K562 (cell line): ENCODE data around the gene SERTAD2. TPM values are rescaled to one million over a fixed set of nuclear protein-coding genes. Genes with fewer than 3 reads are reported as not detected.

Experiments
- EZH2 ChIP-seq: IDR thresholded peaks from 2 replicates; pipeline ENCODE4 v1.6.1; 2012; ENCODE audit warnings: low read depth, mild to moderate bottlenecking, inconsistent platforms, low read length, borderline replicate concordance
- KLF1 ChIP-seq: fragments of 450-650 bp; IDR thresholded peaks from 2 replicates; pipeline ENCODE4 v1.6.1; 2016; ENCODE audit warnings: missing genetic modification characterization, missing compliant biosample characterization
- MAFK ChIP-seq: IDR thresholded peaks from 2 replicates; pipeline ENCODE4 v1.6.1; 2011; ENCODE audit warnings: low read length, improper control_type of control experiment
- NFE2L1 ChIP-seq: fragments of 450-650 bp; IDR thresholded peaks from 2 replicates; pipeline ENCODE4 v1.6.1; 2016; ENCODE audit warnings: missing genetic modification characterization, low read depth, mild to moderate bottlenecking, missing compliant biosample characterization, moderate library complexity, borderline replicate concordance
- PCBP1 ChIP-seq: fragments of 200-400 bp; formaldehyde crosslinking; IDR thresholded peaks from 2 replicates; pipeline ENCODE4 v1.6.1; 2018; ENCODE audit warnings: mild to moderate bottlenecking, low read depth, low read length; ENCODE audit not compliant: poor library complexity, severe bottlenecking
- PHTF2 ChIP-seq: fragments of 250-450 bp; sonication (Bioruptor Pico); IDR thresholded peaks from 2 replicates; pipeline ENCODE4 v1.5.0; 2021; ENCODE audit warnings: mild to moderate bottlenecking
- PRPF4 ChIP-seq: fragments of 200-400 bp; formaldehyde crosslinking; IDR thresholded peaks from one replicate; pipeline ENCODE4 v1.6.1; 2017; ENCODE audit warnings: low read length, low read depth, mild to moderate bottlenecking; ENCODE audit not compliant: insufficient read depth, poor library complexity, severe bottlenecking
- RAD21 ChIP-seq, 2 experiments: fragments of 250-450 bp in 1 of 2; fragments of 450-650 bp in 1 of 2; sonication (Bioruptor Pico) in 1 of 2; formaldehyde crosslinking in 1 of 2; IDR thresholded peaks in 1 of 2; conservative IDR thresholded peaks in 1 of 2; 2 replicates each; pipeline versions ENCODE4 v1.4.0 to v1.8.0; 2020 to 2022; ENCODE audit warnings: mild to moderate bottlenecking in 2 of 2, moderate library complexity in 1 of 2
- SREBF1 ChIP-seq: fragments of 150-350 bp; IDR thresholded peaks from 2 replicates; pipeline ENCODE4 v1.6.1; 2014; ENCODE audit warnings: antibody characterized with exemption, low read depth, low read length, borderline replicate concordance
- SRSF9 ChIP-seq: fragments of 200-400 bp; formaldehyde crosslinking; IDR thresholded peaks from 2 replicates; pipeline ENCODE4 v1.6.1; 2017; ENCODE audit warnings: low read depth, low read length, borderline replicate concordance
- XRCC3 ChIP-seq: fragments of 450-650 bp; IDR thresholded peaks from 2 replicates; pipeline ENCODE4 v1.6.1; 2017; ENCODE audit warnings: mild to moderate bottlenecking, moderate library complexity
- ZNF253 ChIP-seq: fragments of 250-450 bp; sonication (Bioruptor Pico); conservative IDR thresholded peaks from 2 replicates; pipeline ENCODE4 v1.6.1; 2021; ENCODE audit warnings: mild to moderate bottlenecking
- ZNF589 ChIP-seq: fragments of 200-800 bp; sonication (Bioruptor generic); IDR thresholded peaks from 2 replicates; pipeline ENCODE4 v1.6.1; 2016; ENCODE audit warnings: low read depth, missing genetic modification characterization, missing compliant biosample characterization
- polyA plus RNA-seq, 8 experiments: library from polyadenylated mRNA; depleted of rRNA in 4 of 8; stranded (reverse) in 5 of 8; unstranded in 3 of 8; fragments of >200 nt; fragmentation: Nextera tagmentation in 2 of 8; fragmentation: Illumina TruSeq in 1 of 8; extraction: Ambion mirVana in 2 of 8; extraction: Trizol in 1 of 8; gene quantifications; 2 replicates each; pipeline versions ENCODE4 v1.2.1 to v1.2.3, GENCODE V29; 2011 to 2014; ENCODE audit warnings: inconsistent platforms in 1 of 8, missing spikeins in 1 of 8
- total RNA-seq, 7 experiments: library from RNA; depleted of rRNA in 6 of 7; stranded (reverse); fragments of >200 nt in 6 of 7; fragmentation: Illumina TruSeq in 2 of 7; extraction: Trizol in 2 of 7; gene quantifications; 2 replicates each; pipeline versions ENCODE4 v1.2.1 to v1.2.3, GENCODE V29; 2011 to 2021; ENCODE audit warnings: low replicate concordance in 1 of 7
- TF ChIP-seq, protein P1 (sequence below): fragments of 250-450 bp; sonication (Bioruptor Pico); IDR thresholded peaks from 2 replicates; pipeline ENCODE4 v1.5.0; 2020; ENCODE audit warnings: mild to moderate bottlenecking
- TF ChIP-seq, protein P2 (sequence below), 2 experiments: fragments of 450-650 bp in 1 of 2; sonication (generic) in 1 of 2; formaldehyde crosslinking in 1 of 2; IDR thresholded peaks in 1 of 2; conservative IDR thresholded peaks in 1 of 2; 2 replicates each; pipeline versions ENCODE4 v1.6.1 to v1.8.1; 2016 to 2023; ENCODE audit warnings: mild to moderate bottlenecking in 2 of 2, moderate library complexity in 2 of 2, inconsistent platforms in 1 of 2, missing genetic modification reagents in 1 of 2
- TF ChIP-seq, protein P3 (sequence below), 2 experiments: fragments of 150-350 bp in 1 of 2; IDR thresholded peaks; 2 replicates each; pipeline ENCODE4 v1.6.1; 2012 to 2016; ENCODE audit warnings: low read depth in 2 of 2, low read length in 2 of 2, mild to moderate bottlenecking in 1 of 2, moderate library complexity in 1 of 2
- TF ChIP-seq, protein P4 (sequence below): fragments of 450-650 bp; formaldehyde crosslinking; IDR thresholded peaks from 2 replicates; pipeline ENCODE4 v1.4.0; 2020; ENCODE audit warnings: mild to moderate bottlenecking, moderate library complexity

SERTAD2 gene
- total and polyA plus RNA-seq, 9 of the 15 experiments (the other 6 are each of a cell fraction or from before 2014, with no cell fraction given) = 3.0 to 12.5 (median 6.1) TPM

DNA sequence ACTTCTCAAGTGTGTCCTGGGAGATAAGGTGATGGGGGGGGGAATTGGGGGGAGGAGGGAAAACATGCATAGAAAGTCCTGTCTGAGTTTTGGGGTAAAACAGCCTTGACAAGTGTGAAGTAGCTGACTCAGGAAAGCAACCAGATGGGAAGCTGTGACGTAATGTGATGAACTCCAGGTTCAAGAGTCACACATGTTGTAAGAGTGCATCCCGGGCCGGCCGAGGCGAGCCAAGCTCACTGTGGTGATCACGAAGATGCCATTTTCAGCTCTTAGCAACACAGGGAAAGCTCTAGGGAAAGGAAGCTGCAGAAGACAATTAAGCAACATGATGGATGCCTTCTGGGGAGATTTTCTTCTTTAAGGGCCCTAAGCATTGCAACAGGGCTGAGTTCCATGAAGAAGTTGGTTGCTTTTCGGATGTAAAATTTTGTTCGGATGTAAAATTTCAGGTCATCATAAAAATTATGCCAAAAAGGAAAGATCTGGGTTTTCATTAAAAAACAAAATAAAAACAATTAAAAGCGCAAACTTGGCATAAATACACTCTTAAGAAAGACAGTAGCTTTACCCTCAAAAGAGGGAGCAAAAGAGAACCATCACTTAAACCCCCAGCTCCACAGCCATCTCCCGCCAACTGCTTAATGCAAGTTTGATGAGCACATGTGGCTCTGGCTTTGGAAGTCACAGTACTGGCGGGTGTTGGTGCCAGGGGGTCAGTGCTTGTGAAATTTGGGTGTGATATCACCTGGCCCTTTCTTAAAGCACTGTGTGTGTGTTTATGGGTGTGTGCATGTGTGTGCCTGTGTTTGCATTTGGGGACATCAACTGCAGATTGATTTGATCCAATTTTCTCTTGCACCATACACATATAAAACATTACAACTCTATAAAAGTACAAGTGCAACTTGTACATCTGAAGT, 19.1 kb downstream of the SERTAD2 start (continued):
- TF ChIP-seq, protein P1, sequence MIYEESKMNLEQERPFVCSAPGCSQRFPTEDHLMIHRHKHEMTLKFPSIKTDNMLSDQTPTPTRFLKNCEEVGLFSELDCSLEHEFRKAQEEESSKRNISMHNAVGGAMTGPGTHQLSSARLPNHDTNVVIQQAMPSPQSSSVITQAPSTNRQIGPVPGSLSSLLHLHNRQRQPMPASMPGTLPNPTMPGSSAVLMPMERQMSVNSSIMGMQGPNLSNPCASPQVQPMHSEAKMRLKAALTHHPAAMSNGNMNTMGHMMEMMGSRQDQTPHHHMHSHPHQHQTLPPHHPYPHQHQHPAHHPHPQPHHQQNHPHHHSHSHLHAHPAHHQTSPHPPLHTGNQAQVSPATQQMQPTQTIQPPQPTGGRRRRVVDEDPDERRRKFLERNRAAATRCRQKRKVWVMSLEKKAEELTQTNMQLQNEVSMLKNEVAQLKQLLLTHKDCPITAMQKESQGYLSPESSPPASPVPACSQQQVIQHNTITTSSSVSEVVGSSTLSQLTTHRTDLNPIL = no peak
- TF ChIP-seq, protein P2, sequence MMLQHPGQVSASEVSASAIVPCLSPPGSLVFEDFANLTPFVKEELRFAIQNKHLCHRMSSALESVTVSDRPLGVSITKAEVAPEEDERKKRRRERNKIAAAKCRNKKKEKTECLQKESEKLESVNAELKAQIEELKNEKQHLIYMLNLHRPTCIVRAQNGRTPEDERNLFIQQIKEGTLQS (IDR thresholded peaks at IDR 0.05) = no peak
- TF ChIP-seq, protein P2 (CRISPR knock-in tag; conservative IDR thresholded peaks at IDR 0.05) = no peak
- no peak for TF ChIP-seq XRCC3
- no peak for TF ChIP-seq SREBF1
- TF ChIP-seq, protein P3, sequence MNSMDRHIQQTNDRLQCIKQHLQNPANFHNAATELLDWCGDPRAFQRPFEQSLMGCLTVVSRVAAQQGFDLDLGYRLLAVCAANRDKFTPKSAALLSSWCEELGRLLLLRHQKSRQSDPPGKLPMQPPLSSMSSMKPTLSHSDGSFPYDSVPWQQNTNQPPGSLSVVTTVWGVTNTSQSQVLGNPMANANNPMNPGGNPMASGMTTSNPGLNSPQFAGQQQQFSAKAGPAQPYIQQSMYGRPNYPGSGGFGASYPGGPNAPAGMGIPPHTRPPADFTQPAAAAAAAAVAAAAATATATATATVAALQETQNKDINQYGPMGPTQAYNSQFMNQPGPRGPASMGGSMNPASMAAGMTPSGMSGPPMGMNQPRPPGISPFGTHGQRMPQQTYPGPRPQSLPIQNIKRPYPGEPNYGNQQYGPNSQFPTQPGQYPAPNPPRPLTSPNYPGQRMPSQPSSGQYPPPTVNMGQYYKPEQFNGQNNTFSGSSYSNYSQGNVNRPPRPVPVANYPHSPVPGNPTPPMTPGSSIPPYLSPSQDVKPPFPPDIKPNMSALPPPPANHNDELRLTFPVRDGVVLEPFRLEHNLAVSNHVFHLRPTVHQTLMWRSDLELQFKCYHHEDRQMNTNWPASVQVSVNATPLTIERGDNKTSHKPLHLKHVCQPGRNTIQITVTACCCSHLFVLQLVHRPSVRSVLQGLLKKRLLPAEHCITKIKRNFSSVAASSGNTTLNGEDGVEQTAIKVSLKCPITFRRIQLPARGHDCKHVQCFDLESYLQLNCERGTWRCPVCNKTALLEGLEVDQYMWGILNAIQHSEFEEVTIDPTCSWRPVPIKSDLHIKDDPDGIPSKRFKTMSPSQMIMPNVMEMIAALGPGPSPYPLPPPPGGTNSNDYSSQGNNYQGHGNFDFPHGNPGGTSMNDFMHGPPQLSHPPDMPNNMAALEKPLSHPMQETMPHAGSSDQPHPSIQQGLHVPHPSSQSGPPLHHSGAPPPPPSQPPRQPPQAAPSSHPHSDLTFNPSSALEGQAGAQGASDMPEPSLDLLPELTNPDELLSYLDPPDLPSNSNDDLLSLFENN (IDR thresholded peaks at IDR 0.05; ENCODE audit: low read depth in 2 of 2, low read length in 2 of 2) = no peak
- TF ChIP-seq ZNF589 = no peak
- TF ChIP-seq, protein P4, sequence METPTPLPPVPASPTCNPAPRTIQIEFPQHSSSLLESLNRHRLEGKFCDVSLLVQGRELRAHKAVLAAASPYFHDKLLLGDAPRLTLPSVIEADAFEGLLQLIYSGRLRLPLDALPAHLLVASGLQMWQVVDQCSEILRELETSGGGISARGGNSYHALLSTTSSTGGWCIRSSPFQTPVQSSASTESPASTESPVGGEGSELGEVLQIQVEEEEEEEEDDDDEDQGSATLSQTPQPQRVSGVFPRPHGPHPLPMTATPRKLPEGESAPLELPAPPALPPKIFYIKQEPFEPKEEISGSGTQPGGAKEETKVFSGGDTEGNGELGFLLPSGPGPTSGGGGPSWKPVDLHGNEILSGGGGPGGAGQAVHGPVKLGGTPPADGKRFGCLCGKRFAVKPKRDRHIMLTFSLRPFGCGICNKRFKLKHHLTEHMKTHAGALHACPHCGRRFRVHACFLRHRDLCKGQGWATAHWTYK = no peak
- no peak for TF ChIP-seq NFE2L1 (tag)
- TF ChIP-seq PRPF4 = no peak
- TF ChIP-seq PHTF2 = no peak
- TF ChIP-seq EZH2 = no peak
- no peak for TF ChIP-seq RAD21 (CRISPR knock-in tag; conservative IDR thresholded peaks at IDR 0.05 in 1 of 2, IDR thresholded peaks at IDR 0.05 in 1 of 2)
- no peak for TF ChIP-seq KLF1 (tag)
- TF ChIP-seq SRSF9 = no peak
- TF ChIP-seq MAFK = 0 out of 2 replicates have a peak, but pooled peaks have one; percentile 8
- no peak for TF ChIP-seq ZNF253 (CRISPR knock-in tag)
- TF ChIP-seq PCBP1 = no peak
